Measurements from ENCODE around the gene MRNIP. TPM values are rescaled to one million over a fixed set of nuclear protein-coding genes. Genes with fewer than 3 reads are reported as not detected.

MRNIP gene
- total RNA-seq, 1 donor from 2014 or later = 60.2 TPM

DNA sequence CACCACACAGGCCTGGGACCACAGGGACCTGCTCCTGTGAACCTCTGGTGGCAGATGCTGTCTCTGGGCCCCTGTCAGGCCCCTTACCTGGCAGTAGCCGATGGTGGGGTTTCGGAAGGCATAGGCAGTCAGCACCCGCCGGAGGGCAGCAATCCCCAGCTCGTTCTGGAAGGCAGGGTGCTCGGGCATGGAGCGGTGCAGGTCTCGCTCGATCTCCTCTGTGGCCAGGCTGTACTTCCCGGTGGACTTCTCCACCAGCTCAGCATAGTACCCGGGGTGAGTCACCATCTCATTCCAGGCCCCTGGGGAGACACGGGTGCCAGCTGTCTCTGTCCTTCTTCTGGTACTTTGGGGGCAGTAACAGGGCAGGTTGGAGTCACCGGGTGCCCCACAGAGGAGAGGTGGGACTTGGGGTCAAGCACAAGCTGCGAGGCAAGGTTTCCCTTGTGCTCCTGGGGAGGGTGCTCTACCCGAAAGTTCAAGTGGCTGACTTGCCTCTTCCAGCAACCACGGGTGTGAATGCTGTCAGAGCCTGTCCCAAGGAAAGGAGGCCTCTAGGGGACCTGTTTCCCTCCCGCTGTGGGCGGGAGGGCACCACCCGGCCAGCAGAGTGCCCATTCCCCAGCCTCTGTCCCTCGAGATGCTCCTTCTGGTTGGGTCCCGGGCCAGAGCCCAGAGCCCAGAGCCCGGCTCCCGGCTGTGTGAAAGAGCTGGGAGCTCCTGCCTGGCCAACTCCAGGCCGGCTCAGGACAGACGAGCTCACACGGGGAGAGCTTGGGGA lies 19.8 kb upstream of the MRNIP start:
- Mint-ChIP-seq H3K27me3 (ENCODE audit: unreplicated experiment) (peaks cover 6% of the 10 kb centered on the region), H3K4me3 (ENCODE audit: unreplicated experiment) (no peak overlapping the region), H3K27ac (ENCODE audit: unreplicated experiment) (no peak overlapping the region), H3K36me3 (ENCODE audit: unreplicated experiment) (peaks cover 25% of the 10 kb centered on the region), H3K9me3 (ENCODE audit: unreplicated experiment) (peaks cover 6% of the 10 kb centered on the region), H3K4me1 (ENCODE audit: low read depth, unreplicated experiment) (no peaks in the 10 kb centered on the region)
- DNase-seq = no peak
- TF ChIP-seq, protein P1, sequence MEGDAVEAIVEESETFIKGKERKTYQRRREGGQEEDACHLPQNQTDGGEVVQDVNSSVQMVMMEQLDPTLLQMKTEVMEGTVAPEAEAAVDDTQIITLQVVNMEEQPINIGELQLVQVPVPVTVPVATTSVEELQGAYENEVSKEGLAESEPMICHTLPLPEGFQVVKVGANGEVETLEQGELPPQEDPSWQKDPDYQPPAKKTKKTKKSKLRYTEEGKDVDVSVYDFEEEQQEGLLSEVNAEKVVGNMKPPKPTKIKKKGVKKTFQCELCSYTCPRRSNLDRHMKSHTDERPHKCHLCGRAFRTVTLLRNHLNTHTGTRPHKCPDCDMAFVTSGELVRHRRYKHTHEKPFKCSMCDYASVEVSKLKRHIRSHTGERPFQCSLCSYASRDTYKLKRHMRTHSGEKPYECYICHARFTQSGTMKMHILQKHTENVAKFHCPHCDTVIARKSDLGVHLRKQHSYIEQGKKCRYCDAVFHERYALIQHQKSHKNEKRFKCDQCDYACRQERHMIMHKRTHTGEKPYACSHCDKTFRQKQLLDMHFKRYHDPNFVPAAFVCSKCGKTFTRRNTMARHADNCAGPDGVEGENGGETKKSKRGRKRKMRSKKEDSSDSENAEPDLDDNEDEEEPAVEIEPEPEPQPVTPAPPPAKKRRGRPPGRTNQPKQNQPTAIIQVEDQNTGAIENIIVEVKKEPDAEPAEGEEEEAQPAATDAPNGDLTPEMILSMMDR (IDR thresholded peaks at IDR 0.05; ENCODE audit: partially characterized antibody, unreplicated experiment) = no peak

DNA sequence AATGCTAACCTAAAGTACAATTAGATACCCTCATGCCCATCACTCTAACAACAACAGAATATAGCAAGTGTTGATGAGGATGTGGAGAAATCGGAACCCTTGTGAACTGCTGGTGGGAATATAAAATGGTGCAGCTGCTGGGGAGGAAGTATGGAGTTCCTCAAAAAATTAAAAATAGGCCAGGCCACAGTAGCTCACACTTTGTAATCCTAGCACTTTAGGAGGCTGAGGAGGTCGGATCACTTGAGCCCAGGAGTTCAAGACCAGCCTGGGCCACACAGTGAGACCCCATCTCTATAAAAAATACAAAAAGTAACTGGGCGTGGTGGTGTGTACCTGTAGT lies 18.0 kb upstream of the MRNIP start:
- TF ChIP-seq, protein P1 (IDR thresholded peaks at IDR 0.05; ENCODE audit: partially characterized antibody, unreplicated experiment) = no peak
- Mint-ChIP-seq H3K27ac (ENCODE audit: unreplicated experiment) (no peak overlapping the region), H3K4me3 (ENCODE audit: unreplicated experiment) (no peak overlapping the region), H3K27me3 (ENCODE audit: unreplicated experiment) (peaks cover 4% of the 10 kb centered on the region), H3K36me3 (ENCODE audit: unreplicated experiment) (peaks cover 10% of the 10 kb centered on the region), H3K9me3 (ENCODE audit: unreplicated experiment) (peaks cover 4% of the 10 kb centered on the region), H3K4me1 (ENCODE audit: low read depth, unreplicated experiment) (no peaks in the 10 kb centered on the region)
- DNase-seq = no peak

DNA sequence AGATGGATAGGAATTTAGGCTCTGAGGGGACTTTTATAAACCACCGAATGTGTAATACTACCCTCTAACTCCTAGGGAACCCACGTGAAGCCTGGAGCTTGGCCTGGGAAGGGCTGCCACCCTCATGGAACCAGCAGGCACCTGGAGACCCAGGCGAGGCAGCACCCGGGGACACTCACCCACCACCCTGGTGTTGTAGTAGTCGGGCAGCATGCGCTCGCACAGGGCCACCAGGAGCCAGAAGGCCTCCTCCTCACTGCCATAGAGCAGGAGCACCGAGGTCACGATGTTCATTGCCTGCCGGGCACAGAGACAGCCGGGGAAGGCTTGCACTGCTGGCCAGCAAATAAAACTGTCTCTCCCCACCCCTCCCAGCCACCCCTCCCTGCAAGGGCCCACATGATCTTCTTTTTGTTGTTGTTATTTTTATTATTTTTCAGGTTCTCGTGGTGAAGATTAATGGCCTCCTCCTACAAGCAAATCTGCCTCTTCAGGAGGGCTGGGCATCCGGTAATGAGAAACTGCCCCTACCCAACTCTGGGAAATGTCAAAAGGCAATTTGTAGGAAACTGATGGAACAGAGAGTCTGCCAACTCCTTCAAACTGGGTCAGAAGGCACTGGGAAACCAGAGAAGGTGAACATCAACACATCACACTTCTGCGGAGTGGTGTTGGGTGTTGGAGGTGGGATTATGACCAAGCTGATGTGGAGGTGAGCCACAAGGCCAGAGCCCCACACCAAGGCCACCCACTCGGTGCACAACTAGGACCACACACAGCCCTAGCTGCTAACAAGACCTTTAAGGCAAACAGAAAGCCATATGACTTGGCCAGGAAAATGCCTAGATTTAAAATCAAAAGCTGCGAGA lies 17.4 kb upstream of the MRNIP start:
- Mint-ChIP-seq H3K9me3 (ENCODE audit: unreplicated experiment) (peaks cover 2% of the 10 kb centered on the region), H3K27me3 (ENCODE audit: unreplicated experiment) (peaks cover under 1% of the 10 kb centered on the region), H3K27ac (ENCODE audit: unreplicated experiment) (no peak overlapping the region), H3K4me1 (ENCODE audit: low read depth, unreplicated experiment) (no peaks in the 10 kb centered on the region), H3K36me3 (ENCODE audit: unreplicated experiment) (peaks cover 5% of the 10 kb centered on the region), H3K4me3 (ENCODE audit: unreplicated experiment) (no peak overlapping the region)
- DNase-seq = no peak
- TF ChIP-seq, protein P1 (IDR thresholded peaks at IDR 0.05; ENCODE audit: partially characterized antibody, unreplicated experiment) = no peak

DNA sequence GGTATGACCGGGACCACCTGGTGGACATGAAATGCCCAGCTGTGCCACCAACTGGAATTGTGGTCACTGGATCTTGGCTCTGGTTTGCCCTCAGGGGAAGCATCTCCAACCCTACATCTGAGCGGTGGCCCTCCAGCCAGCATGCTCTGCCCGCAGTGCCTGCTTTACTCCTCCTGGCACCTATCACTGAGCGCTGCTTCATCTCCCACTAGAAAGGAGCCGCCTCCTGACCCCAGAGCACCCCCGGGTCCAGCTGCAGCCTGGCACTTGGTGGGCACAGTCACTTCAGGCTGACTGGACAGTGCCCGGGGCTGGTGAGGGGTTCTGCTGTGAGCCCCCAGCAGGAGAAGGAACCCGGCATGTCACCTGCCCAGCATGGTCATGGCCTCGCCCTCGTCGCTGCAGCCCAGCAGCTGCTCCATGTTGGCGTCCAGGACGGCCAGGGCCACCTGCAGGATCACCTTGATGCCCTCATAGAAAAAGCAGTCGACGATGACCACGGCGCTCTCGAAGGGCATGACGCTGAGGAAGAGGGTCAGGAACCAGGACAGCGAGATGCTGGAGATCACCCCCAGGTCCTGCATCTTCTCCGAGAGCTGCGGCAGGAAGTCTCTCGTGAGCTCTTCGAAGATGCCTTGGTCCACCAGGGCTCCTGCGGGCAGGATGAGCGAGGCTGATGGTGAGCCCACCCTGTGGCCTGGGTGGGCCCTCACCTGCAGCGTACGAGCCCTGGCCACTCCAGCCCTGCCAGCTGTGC lies 16.1 kb upstream of the MRNIP start:
- DNase-seq = no peak
- Mint-ChIP-seq H3K4me3 (ENCODE audit: unreplicated experiment) (no peak overlapping the region), H3K27ac (ENCODE audit: unreplicated experiment) (no peak overlapping the region), H3K36me3 (ENCODE audit: unreplicated experiment) (peaks cover 5% of the 10 kb centered on the region), H3K4me1 (ENCODE audit: low read depth, unreplicated experiment) (peaks cover 4% of the 10 kb centered on the region), H3K9me3 (ENCODE audit: unreplicated experiment) (peaks cover 4% of the 10 kb centered on the region), H3K27me3 (ENCODE audit: unreplicated experiment) (peaks cover 5% of the 10 kb centered on the region)
- TF ChIP-seq, protein P1 (IDR thresholded peaks at IDR 0.05; ENCODE audit: partially characterized antibody, unreplicated experiment) = no peak
